SH-SY5Y (cell line): ENCODE measurements around the gene CALHM3.

Experiments used
- GATA2 ChIP-seq: IDR thresholded peaks from 2 replicates; pipeline ENCODE4 v1.6.1; 2011; ENCODE audit warnings: mild to moderate bottlenecking, low read depth, low read length
- GATA3 ChIP-seq: IDR thresholded peaks from 2 replicates; pipeline ENCODE4 v1.6.1; 2011; ENCODE audit warnings: low read depth, mild to moderate bottlenecking, low read length, moderate library complexity

- TF ChIP-seq GATA3 = no peak
- TF ChIP-seq GATA2 = no peak
Observed at GRCh38 chr10:103475437-103475836, 3.6 kb downstream of the CALHM3 start.
